ENCODE results near the gene VARS2. TPM values are rescaled to one million over a fixed set of nuclear protein-coding genes. Genes with fewer than 3 reads are reported as not detected.
A peak's percentile ranks its signal among the peaks of the same experiment; 100 is the strongest.

VARS2 gene
- total and polyA plus RNA-seq, 9 of the 15 experiments (the other 6 are each of a cell fraction or from before 2014, with no cell fraction given), result 1.6 to 53.6 (median 29.9) TPM

GRCh38 chr6:30907758-30908591, 6.1 kb upstream of the VARS2 start, which contains the start of gene GTF2H4 (continued):
- TF ChIP-seq ZMIZ1 (IDR thresholded peaks at IDR 0.05; ENCODE audit: low read depth in 2 of 2, low read length in 2 of 2) (peak in 1 of 2 experiments; percentile 40; a peak in 1 of 4 replicates), PTBP1 (IDR thresholded peaks at IDR 0.05; ENCODE audit: low read depth, low read length) (peak; percentile 98), PHB (CRISPR knock-in tag; IDR thresholded peaks at IDR 0.05) (no peak), ZNF324 (CRISPR knock-in tag; IDR thresholded peaks at IDR 0.05) (no peak), NR2C2 (CRISPR knock-in tag; IDR thresholded peaks at IDR 0.05) (peak; percentile 53; the same call in 1 of the 2 replicates), NR2C2 (tag; IDR thresholded peaks at IDR 0.05) (peak; percentile 94), ZNF518B (CRISPR knock-in tag; IDR thresholded peaks at IDR 0.05) (no peak), PTRF (tag; IDR thresholded peaks at IDR 0.05) (peak; percentile 76; the same call in 1 of the 2 replicates), RERE (CRISPR knock-in tag; IDR thresholded peaks at IDR 0.05; ENCODE audit: borderline replicate concordance) (no peak), ZNF668 (CRISPR knock-in tag; IDR thresholded peaks at IDR 0.05) (no peak), ELF4 (CRISPR knock-in tag; IDR thresholded peaks at IDR 0.05) (peak; percentile 68), MTA3 (IDR thresholded peaks at IDR 0.05; ENCODE audit: borderline replicate concordance) (peak; percentile 94), HMG20A (CRISPR knock-in tag; conservative IDR thresholded peaks at IDR 0.05) (no peak)

Measured in K562 (cell line).